Measurements from ENCODE around the gene MVB12B.

- TF ChIP-seq POLR2AphosphoS5 (IDR thresholded peaks at IDR 0.05; ENCODE audit: borderline replicate concordance, low read depth, low read length) (no peak), EZH2 (IDR thresholded peaks at IDR 0.05) (no peak), FOXP2 (optimal IDR thresholded peaks at IDR 0.05; ENCODE audit: control extremely low read depth, extremely low read length, insufficient read depth) (no peak)
These were observed 37.4 kb downstream of the MVB12B start for GRCh38 chr9:126363847-126364671.
